ENCODE results near the gene GLYATL3.

Gene GLYATL3

GRCh38 chr6:49541936-49542335, 42.2 kb downstream of the GLYATL3 start:
- peaks cover 0 to 2% (median 0%) of the 10 kb centered on the region in 5 donors for H3K9me3 ChIP-seq (ENCODE audit: control insufficient read depth in 5 of 5, low read length in 5 of 5)
- H3K9ac ChIP-seq (ENCODE audit: low read length in 5 of 5): no peak overlapping the region
- no peaks in the 10 kb centered on the region for H3K36me3 ChIP-seq (ENCODE audit: control insufficient read depth in 5 of 5, insufficient read depth in 5 of 5, low read length in 5 of 5)
- no peak overlapping the region for H3K27ac ChIP-seq (ENCODE audit: low read depth, low read length)
- H3K4me1 ChIP-seq (ENCODE audit: control insufficient read depth in 5 of 5, insufficient read depth in 5 of 5, low read length in 5 of 5): peaks cover 0 to 2% (median 0%) of the 10 kb centered on the region in 5 donors
- no peak overlapping the region for H3K4me3 ChIP-seq (ENCODE audit: low read depth in 1 of 5, low read length in 5 of 5)
- no peaks in the 10 kb centered on the region for H3K27me3 ChIP-seq (ENCODE audit: control insufficient read depth in 5 of 5, insufficient read depth in 4 of 5, low read length in 5 of 5)

GRCh38 chr6:49543087-49543858, 43.5 kb downstream of the GLYATL3 start:
- H3K27ac ChIP-seq (ENCODE audit: low read depth, low read length): no peak overlapping the region

GRCh38 chr6:49546331-49546730, 46.6 kb downstream of the GLYATL3 start:
- Histone ChIP-seq H3K4me3 (ENCODE audit: low read depth in 1 of 5, low read length in 5 of 5) (no peak overlapping the region), H3K9me3 (ENCODE audit: control insufficient read depth in 5 of 5, low read length in 5 of 5) (no peaks in the 10 kb centered on the region), H3K9ac (ENCODE audit: low read length in 5 of 5) (no peak overlapping the region), H3K27ac (ENCODE audit: low read depth, low read length) (no peak overlapping the region), H3K27me3 (ENCODE audit: control insufficient read depth in 5 of 5, insufficient read depth in 4 of 5, low read length in 5 of 5) (peaks cover 2 to 13% (median 5%) of the 10 kb centered on the region in 5 donors), H3K36me3 (ENCODE audit: control insufficient read depth in 5 of 5, insufficient read depth in 5 of 5, low read length in 5 of 5) (no peaks in the 10 kb centered on the region), H3K4me1 (ENCODE audit: control insufficient read depth in 5 of 5, insufficient read depth in 5 of 5, low read length in 5 of 5) (peaks cover 0 to 16% (median 13%) of the 10 kb centered on the region in 5 donors)

More at GRCh38 chr6:49543087-49543858, 43.5 kb downstream of the GLYATL3 start:
- Histone ChIP-seq H3K4me1 (ENCODE audit: control insufficient read depth in 5 of 5, insufficient read depth in 5 of 5, low read length in 5 of 5) (peaks cover 0 to 2% (median 0%) of the 10 kb centered on the region in 5 donors), H3K9ac (ENCODE audit: low read length in 5 of 5) (no peak overlapping the region), H3K4me3 (ENCODE audit: low read depth in 1 of 5, low read length in 5 of 5) (no peak overlapping the region), H3K36me3 (ENCODE audit: control insufficient read depth in 5 of 5, insufficient read depth in 5 of 5, low read length in 5 of 5) (no peaks in the 10 kb centered on the region), H3K27me3 (ENCODE audit: control insufficient read depth in 5 of 5, insufficient read depth in 4 of 5, low read length in 5 of 5) (no peaks in the 10 kb centered on the region), H3K9me3 (ENCODE audit: control insufficient read depth in 5 of 5, low read length in 5 of 5) (peaks cover 0 to 2% (median 0%) of the 10 kb centered on the region in 5 donors)

GRCh38 chr6:49548613-49549304, 49.0 kb downstream of the GLYATL3 start:
- Histone ChIP-seq H3K27me3 (ENCODE audit: control insufficient read depth in 5 of 5, insufficient read depth in 4 of 5, low read length in 5 of 5) (peaks cover 2 to 17% (median 5%) of the 10 kb centered on the region in 5 donors), H3K9me3 (ENCODE audit: control insufficient read depth in 5 of 5, low read length in 5 of 5) (no peaks in the 10 kb centered on the region), H3K4me3 (ENCODE audit: low read depth in 1 of 5, low read length in 5 of 5) (no peak overlapping the region), H3K27ac (ENCODE audit: low read depth, low read length) (no peak overlapping the region), H3K9ac (ENCODE audit: low read length in 5 of 5) (no peak overlapping the region), H3K4me1 (ENCODE audit: control insufficient read depth in 5 of 5, insufficient read depth in 5 of 5, low read length in 5 of 5) (peaks cover 0 to 29% (median 20%) of the 10 kb centered on the region in 5 donors), H3K36me3 (ENCODE audit: control insufficient read depth in 5 of 5, insufficient read depth in 5 of 5, low read length in 5 of 5) (no peaks in the 10 kb centered on the region)

- Histone ChIP-seq H3K9ac (ENCODE audit: low read length in 5 of 5) (peak overlapping the region in 2 of 5 donors; percentile 49 to 74), H3K9me3 (ENCODE audit: control insufficient read depth in 5 of 5, low read length in 5 of 5) (no peaks in the 10 kb centered on the region), H3K36me3 (ENCODE audit: control insufficient read depth in 5 of 5, insufficient read depth in 5 of 5, low read length in 5 of 5) (no peaks in the 10 kb centered on the region), H3K4me3 (ENCODE audit: low read depth in 1 of 5, low read length in 5 of 5) (peak overlapping the region; percentile 55 to 79 (median 73)), H3K27ac (ENCODE audit: low read depth, low read length) (peak overlapping the region; percentile 18), H3K27me3 (ENCODE audit: control insufficient read depth in 5 of 5, insufficient read depth in 4 of 5, low read length in 5 of 5) (peaks cover 2 to 17% (median 5%) of the 10 kb centered on the region in 5 donors), H3K4me1 (ENCODE audit: control insufficient read depth in 5 of 5, insufficient read depth in 5 of 5, low read length in 5 of 5) (peaks cover 0 to 29% (median 20%) of the 10 kb centered on the region in 5 donors)
Measured at GRCh38 chr6:49549691-49550491, 50.2 kb downstream of the GLYATL3 start.

- Histone ChIP-seq H3K27ac (ENCODE audit: low read depth, low read length) (peak within 1 kb of the TSS; percentile 18), H3K4me1 (ENCODE audit: control insufficient read depth in 5 of 5, insufficient read depth in 5 of 5, low read length in 5 of 5) (peaks cover 0 to 29% (median 20%) of the 10 kb centered on the region in 5 donors), H3K4me3 (ENCODE audit: low read depth in 1 of 5, low read length in 5 of 5) (peak within 1 kb of the TSS; percentile 55 to 79 (median 73)), H3K27me3 (ENCODE audit: control insufficient read depth in 5 of 5, insufficient read depth in 4 of 5, low read length in 5 of 5) (peaks cover 2 to 17% (median 5%) of the 10 kb centered on the region in 5 donors), H3K9me3 (ENCODE audit: control insufficient read depth in 5 of 5, low read length in 5 of 5) (no peaks in the 10 kb centered on the region), H3K36me3 (ENCODE audit: control insufficient read depth in 5 of 5, insufficient read depth in 5 of 5, low read length in 5 of 5) (no peaks in the 10 kb centered on the region), H3K9ac (ENCODE audit: low read length in 5 of 5) (peak within 1 kb of the TSS in 4 of 5 donors; percentile 11 to 75 (median 62))
Measured at GRCh38 chr6:49550492-49551077, 50.9 kb downstream of the GLYATL3 start, which contains the start of gene C6orf141. TSS of gene C6orf141 (plus strand) at chr6:49550668. CDS start at chr6:49550793, 125 bp downstream.

- Histone ChIP-seq H3K4me1 (ENCODE audit: control insufficient read depth in 5 of 5, insufficient read depth in 5 of 5, low read length in 5 of 5) (peaks cover 0 to 29% (median 20%) of the 10 kb centered on the region in 5 donors), H3K9ac (ENCODE audit: low read length in 5 of 5) (peak overlapping the region in 4 of 5 donors; percentile 11 to 75 (median 62)), H3K27ac (ENCODE audit: low read depth, low read length) (peak overlapping the region; percentile 18), H3K4me3 (ENCODE audit: low read depth in 1 of 5, low read length in 5 of 5) (peak overlapping the region; percentile 55 to 79 (median 73)), H3K27me3 (ENCODE audit: control insufficient read depth in 5 of 5, insufficient read depth in 4 of 5, low read length in 5 of 5) (peaks cover 2 to 17% (median 5%) of the 10 kb centered on the region in 5 donors), H3K9me3 (ENCODE audit: control insufficient read depth in 5 of 5, low read length in 5 of 5) (no peaks in the 10 kb centered on the region), H3K36me3 (ENCODE audit: control insufficient read depth in 5 of 5, insufficient read depth in 5 of 5, low read length in 5 of 5) (no peaks in the 10 kb centered on the region)
Measured at GRCh38 chr6:49551078-49551865, 51.5 kb downstream of the GLYATL3 start.

- H3K36me3 ChIP-seq (ENCODE audit: control insufficient read depth in 5 of 5, insufficient read depth in 5 of 5, low read length in 5 of 5): no peaks in the 10 kb centered on the region
- H3K27me3 ChIP-seq (ENCODE audit: control insufficient read depth in 5 of 5, insufficient read depth in 4 of 5, low read length in 5 of 5): peaks cover 2 to 17% (median 5%) of the 10 kb centered on the region in 5 donors
- H3K4me1 ChIP-seq (ENCODE audit: control insufficient read depth in 5 of 5, insufficient read depth in 5 of 5, low read length in 5 of 5): peaks cover 0 to 32% (median 20%) of the 10 kb centered on the region in 5 donors
- no peaks in the 10 kb centered on the region for H3K9me3 ChIP-seq (ENCODE audit: control insufficient read depth in 5 of 5, low read length in 5 of 5)
- peak overlapping the region in 3 of 5 donors; percentile 49 to 75 (median 74) for H3K9ac ChIP-seq (ENCODE audit: low read length in 5 of 5)
- H3K4me3 ChIP-seq (ENCODE audit: low read depth in 1 of 5, low read length in 5 of 5): peak overlapping the region in 4 of 5 donors; percentile 64 to 79 (median 73)
- H3K27ac ChIP-seq (ENCODE audit: low read depth, low read length): peak overlapping the region; percentile 18
Measured at GRCh38 chr6:49551866-49552129, 52.1 kb downstream of the GLYATL3 start.

GRCh38 chr6:49552596-49552995, 52.9 kb downstream of the GLYATL3 start:
- Histone ChIP-seq H3K4me1 (ENCODE audit: control insufficient read depth in 5 of 5, insufficient read depth in 5 of 5, low read length in 5 of 5) (peaks cover 0 to 32% (median 20%) of the 10 kb centered on the region in 5 donors), H3K4me3 (ENCODE audit: low read depth in 1 of 5, low read length in 5 of 5) (peak overlapping the region in 3 of 5 donors; percentile 73 to 79 (median 73)), H3K9ac (ENCODE audit: low read length in 5 of 5) (peak overlapping the region in 1 of 5 donors; percentile 20), H3K27me3 (ENCODE audit: control insufficient read depth in 5 of 5, insufficient read depth in 4 of 5, low read length in 5 of 5) (peaks cover 2 to 17% (median 5%) of the 10 kb centered on the region in 5 donors), H3K27ac (ENCODE audit: low read depth, low read length) (peak overlapping the region; percentile 50), H3K9me3 (ENCODE audit: control insufficient read depth in 5 of 5, low read length in 5 of 5) (no peaks in the 10 kb centered on the region), H3K36me3 (ENCODE audit: control insufficient read depth in 5 of 5, insufficient read depth in 5 of 5, low read length in 5 of 5) (no peaks in the 10 kb centered on the region)

Data from subcutaneous abdominal adipose tissue (tissue), 5 donors.